ENCODE results near the gene LRIT1.

GRCh38 chr10:84214046-84214572, 27.2 kb downstream of the LRIT1 start:
- no peak for TF ChIP-seq POLR2AphosphoS5 (IDR thresholded peaks at IDR 0.05; ENCODE audit: borderline replicate concordance, low read depth, low read length)
- TF ChIP-seq EZH2 (IDR thresholded peaks at IDR 0.05) = no peak

All from SK-N-MC (cell line).